Measurements from ENCODE around the gene CEP120.

CEP120 gene

GRCh38 chr5:123449424-123449974 lies 26.3 kb upstream of the CEP120 start:
- H3K4me3 ChIP-seq (ENCODE audit: low read depth, low read length), result no peak overlapping the region
- TF ChIP-seq CTCF (IDR thresholded peaks at IDR 0.05; ENCODE audit: control insufficient read depth, extremely low read depth, insufficient read depth), result no peak
- no peak for DNase-seq (ENCODE audit: low read depth)

- no peak for TF ChIP-seq CTCF (IDR thresholded peaks at IDR 0.05; ENCODE audit: control insufficient read depth, extremely low read depth, insufficient read depth)
- no peak overlapping the region for H3K4me3 ChIP-seq (ENCODE audit: low read depth, low read length)
- no peak for DNase-seq (ENCODE audit: low read depth)
These were observed 25.5 kb upstream of the CEP120 start for GRCh38 chr5:123448743-123449142.

- TF ChIP-seq CTCF (IDR thresholded peaks at IDR 0.05; ENCODE audit: control insufficient read depth, extremely low read depth, insufficient read depth), result no peak
- no peak overlapping the region for H3K4me3 ChIP-seq (ENCODE audit: low read depth, low read length)
- DNase-seq (ENCODE audit: low read depth), result no peak
These were observed 24.9 kb upstream of the CEP120 start for GRCh38 chr5:123448017-123448617.

- no peak for TF ChIP-seq CTCF (IDR thresholded peaks at IDR 0.05; ENCODE audit: control insufficient read depth, extremely low read depth, insufficient read depth)
- no peak for DNase-seq (ENCODE audit: low read depth)
- no peak overlapping the region for H3K4me3 ChIP-seq (ENCODE audit: low read depth, low read length)
These were observed 20.8 kb upstream of the CEP120 start for GRCh38 chr5:123444016-123444415.

GRCh38 chr5:123441408-123441807 lies 18.2 kb upstream of the CEP120 start:
- DNase-seq (ENCODE audit: low read depth), result no peak
- no peak for TF ChIP-seq CTCF (IDR thresholded peaks at IDR 0.05; ENCODE audit: control insufficient read depth, extremely low read depth, insufficient read depth)
- H3K4me3 ChIP-seq (ENCODE audit: low read depth, low read length), result no peak overlapping the region

GRCh38 chr5:123440456-123441181 lies 17.4 kb upstream of the CEP120 start:
- DNase-seq (ENCODE audit: low read depth), result no peak
- H3K4me3 ChIP-seq (ENCODE audit: low read depth, low read length), result no peak overlapping the region
- no peak for TF ChIP-seq CTCF (IDR thresholded peaks at IDR 0.05; ENCODE audit: control insufficient read depth, extremely low read depth, insufficient read depth)

Measured in LNCaP clone FGC (cell line).